NCI-H146 treated with DMSO at 0.1 percent for 48 hours (cell line): Measurements from ENCODE around the gene GXYLT1.
"Not testable (repeated sequence)": the region's sequence is repeated elsewhere in the genome, so short reads cannot be mapped to it uniquely, and the experiment has no call there.

Experiments
- DNase-seq: peaks from one replicate; lab custom pipeline; 2025; ENCODE audit not compliant: unreplicated experiment; lab: John Stamatoyannopoulos, UW

GXYLT1 gene

GRCh38 chr12:42103155-42103554 lies 41.5 kb downstream of the GXYLT1 start:
- DNase-seq, result no peak

- DNase-seq, result no peak
Observed at GRCh38 chr12:42102720-42103119, 42.0 kb downstream of the GXYLT1 start.

DNA sequence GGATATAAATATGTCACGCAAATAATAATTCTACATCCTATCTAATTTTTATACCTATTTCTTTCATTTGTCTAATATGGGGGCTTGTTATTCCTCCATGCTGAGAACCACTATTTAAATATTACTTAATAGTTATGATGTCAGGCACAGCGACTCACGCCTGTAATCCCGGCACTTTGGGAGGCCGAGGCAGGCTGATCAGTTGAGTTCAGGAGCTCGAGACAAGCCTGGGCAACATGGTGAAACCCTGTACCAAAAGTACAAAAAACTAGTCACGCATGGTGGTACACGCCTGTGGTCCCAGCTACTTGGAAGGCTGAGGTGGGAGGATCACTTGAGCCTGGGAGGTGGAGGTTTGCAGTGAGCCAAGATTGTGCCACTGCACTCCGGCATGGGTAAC lies 45.2 kb downstream of the GXYLT1 start:
- DNase-seq, result no peak

- no peak for DNase-seq
Observed at GRCh38 chr12:42097971-42098370, 46.7 kb downstream of the GXYLT1 start.

- no peak for DNase-seq
Observed at GRCh38 chr12:42094277-42094676, 50.4 kb downstream of the GXYLT1 start.

- no peak for DNase-seq
Observed at GRCh38 chr12:42091769-42092168, 52.9 kb downstream of the GXYLT1 start.

- DNase-seq, result no peak
Observed at GRCh38 chr12:42090899-42091298, 53.8 kb downstream of the GXYLT1 start.

GRCh38 chr12:42086031-42086430 lies 58.6 kb downstream of the GXYLT1 start:
- DNase-seq, result no peak

DNA sequence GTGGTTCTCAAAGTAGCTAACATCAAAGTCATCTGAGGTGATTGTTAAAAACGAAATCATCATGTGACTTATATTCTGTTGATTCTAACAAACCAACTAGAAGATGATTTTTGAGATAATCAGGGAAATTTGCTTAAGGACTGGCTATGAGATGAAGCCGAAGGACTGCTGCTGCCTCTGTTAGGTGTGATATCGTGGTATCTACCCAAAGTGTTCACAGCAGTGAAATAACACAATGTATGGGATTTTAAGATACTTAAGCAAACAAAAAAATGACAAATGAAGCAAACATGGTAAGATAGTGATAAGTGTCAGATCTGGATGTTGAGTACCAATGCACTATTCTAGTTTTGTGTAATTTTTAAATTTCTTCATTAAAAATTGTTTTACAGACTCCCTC lies 59.1 kb downstream of the GXYLT1 start:
- DNase-seq, result no peak

- no peak for DNase-seq
Observed at GRCh38 chr12:42084522-42084921, 60.2 kb downstream of the GXYLT1 start.

DNA sequence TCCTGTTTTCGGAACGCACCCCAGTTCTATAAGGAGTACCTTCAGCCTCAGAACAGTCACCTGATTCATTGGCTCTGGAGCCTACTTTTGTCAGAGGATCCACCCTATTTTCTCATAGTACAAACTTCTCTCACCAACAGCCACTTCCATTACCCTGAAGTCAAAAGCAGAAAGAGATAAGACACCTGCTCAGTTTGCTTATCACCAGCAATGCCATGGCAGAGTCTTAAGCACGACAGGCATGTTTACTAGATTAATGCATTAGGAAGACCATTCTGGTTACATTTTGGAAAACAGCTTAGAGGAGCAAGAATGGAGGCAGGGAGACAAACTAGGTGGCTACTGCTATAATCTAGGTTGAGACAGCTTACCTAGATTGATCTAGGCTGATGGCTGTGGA lies 67.7 kb downstream of the GXYLT1 start:
- DNase-seq, result no peak

DNA sequence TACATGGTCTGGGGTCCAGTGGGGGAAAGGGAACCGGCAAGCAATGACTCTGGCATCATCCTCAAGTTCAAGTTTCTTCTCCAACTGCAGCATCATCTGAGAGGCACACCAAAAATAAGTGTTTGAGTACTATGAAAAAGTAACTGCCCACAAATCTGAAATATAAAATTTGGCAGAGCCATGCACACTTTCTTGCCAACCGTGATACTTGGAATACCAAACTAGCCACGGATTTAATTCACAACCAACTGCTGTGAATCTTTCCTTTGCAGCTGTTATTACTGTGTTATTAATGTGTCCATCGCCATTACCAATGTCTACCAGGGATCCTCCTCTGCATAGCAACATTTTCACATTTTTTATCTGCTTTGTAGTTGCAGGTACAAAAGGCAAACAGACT lies 74.6 kb downstream of the GXYLT1 start:
- DNase-seq, result no peak

DNA sequence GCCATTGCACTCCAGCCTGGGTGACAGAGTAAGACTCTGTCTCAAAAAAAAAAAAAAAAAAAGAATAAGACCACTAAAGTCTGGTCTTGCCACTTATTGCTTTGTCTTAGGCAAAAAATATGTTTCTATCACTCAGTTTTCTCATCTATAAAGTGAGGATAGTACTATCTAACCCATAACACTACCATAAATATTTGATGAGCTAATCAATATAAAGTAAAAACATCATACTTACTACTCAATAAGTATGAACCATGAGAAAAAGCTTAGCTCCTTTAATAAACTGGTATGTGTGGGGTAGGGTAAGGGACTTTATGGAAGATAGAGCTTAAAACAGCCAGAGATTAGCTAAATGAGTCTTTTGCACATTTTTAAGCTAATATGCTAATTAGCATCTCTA lies 85.5 kb downstream of the GXYLT1 start:
- DNase-seq, result no peak

DNA sequence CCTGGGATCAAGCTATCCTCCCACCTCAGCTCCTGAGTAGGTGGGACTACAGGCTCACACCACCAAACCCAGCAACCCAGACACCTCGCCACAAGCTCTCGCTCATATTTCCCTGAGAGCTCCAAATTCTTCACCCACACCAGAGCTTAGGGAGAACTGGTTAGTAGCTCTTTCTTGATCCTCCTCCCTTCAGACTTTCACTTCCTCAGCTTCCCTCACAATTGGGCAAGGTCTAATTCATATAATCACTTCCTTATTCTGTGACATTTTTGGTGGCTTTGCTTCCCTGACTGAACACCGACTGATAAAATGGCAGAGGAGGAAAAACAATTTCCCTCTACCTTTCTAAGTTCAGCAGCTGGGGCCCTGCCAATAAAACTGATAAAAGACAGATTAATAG lies 88.5 kb downstream of the GXYLT1 start:
- DNase-seq, result no peak

DNA sequence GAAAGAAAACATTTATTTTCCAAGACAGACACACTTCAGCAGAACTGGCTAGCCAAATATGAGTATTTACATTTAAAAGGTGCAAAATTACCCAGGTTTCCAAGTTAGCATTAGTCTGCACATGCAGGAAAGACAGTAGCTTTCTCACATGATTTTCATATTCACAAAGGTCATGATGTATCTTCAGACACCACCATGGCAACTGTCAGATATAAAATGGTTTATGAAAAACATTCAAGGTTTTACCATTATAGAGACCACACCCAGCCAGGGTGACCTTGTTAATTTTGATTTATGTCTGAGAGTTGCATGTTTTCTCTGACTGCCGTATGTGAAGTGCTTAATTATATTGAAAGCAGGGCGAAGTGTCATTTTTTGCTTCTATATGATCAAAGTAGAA lies 91.2 kb downstream of the GXYLT1 start:
- DNase-seq, result no peak

DNA sequence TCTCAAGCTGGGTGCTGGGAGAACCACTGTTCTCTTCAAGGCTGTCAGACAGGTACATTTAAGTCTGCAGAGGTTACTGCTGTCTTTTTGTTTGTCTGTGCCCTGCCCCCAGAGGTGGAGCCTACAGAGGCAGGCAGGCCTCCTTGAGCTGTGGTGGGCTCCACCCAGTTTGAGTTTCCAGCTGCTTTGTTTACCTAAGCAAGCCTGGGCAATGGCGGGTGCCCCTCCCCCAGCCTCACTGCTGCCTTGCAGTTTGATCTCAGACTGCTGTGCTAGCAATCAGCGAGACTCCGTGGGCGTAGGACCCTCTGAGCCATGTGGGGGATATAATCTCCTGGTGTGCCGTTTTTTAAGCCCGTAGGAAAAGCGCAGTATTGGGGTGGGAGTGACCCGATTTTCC lies 95.7 kb downstream of the GXYLT1 start:
- not testable (repeated sequence) for DNase-seq

DNA sequence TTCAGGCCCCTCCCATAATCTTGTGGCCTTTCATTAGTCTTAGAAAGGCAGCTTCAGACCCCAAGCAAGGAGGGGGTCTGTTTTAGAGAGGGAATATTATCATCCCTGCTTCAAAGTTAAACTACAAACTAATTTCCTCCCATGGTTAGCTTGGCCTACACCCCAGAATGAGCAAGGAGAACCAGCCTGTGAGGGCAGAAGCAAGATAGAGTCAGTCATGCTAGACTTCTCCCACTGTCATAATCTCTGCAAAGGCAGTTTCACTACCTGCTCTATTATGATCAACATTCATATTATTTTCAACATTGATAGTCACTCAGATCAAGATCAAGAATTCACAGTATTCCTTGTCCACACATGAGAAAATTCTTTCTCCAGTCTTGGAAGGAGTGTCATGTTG lies 105.1 kb downstream of the GXYLT1 start:
- DNase-seq, result no peak

GRCh38 chr12:42039176-42039575 lies 105.5 kb downstream of the GXYLT1 start:
- no peak for DNase-seq

GRCh38 chr12:42031847-42032564 lies 112.7 kb downstream of the GXYLT1 start:
- no peak for DNase-seq
